GM12878 (cell line): ENCODE results near the gene SRXN1. TPM values are rescaled to one million over a fixed set of nuclear protein-coding genes. Genes with fewer than 3 reads are reported as not detected.

Experiments
- ATAC-seq: fragments of 200-7000 bp; cut with Tn5 transposase; 3 replicates; pipeline ENCODE4 v1.9.1; 2020; ENCODE audit warnings: mild to moderate bottlenecking, moderate library complexity
- BruUV-seq: library from RNA; stranded (reverse); fragments of 400-500 nt; replicated peaks from 2 replicates; lab custom pipeline; 2021; lab: Mats Ljungman, UMichigan
- CTCF ChIA-PET: fragments of 300-600 bp; sonication (Branson Sonifier 250); formaldehyde crosslinking; extraction: SDS; loops from one replicate; lab custom pipeline; 2021; ENCODE audit warnings: inconsistent platforms; lab: Yijun Ruan, JAX
- POLR2A ChIA-PET: fragments of 350-600 bp; formaldehyde crosslinking; extraction: SDS; loops from one replicate; lab custom pipeline; 2021; ENCODE audit warnings: inconsistent platforms; lab: Charles Lee
- RAD21 ChIA-PET: fragments of 300-600 bp; sonication (Branson Sonifier 250); formaldehyde crosslinking; loops from one replicate; lab custom pipeline; 2023; ENCODE audit warnings: antibody characterized with exemption; ENCODE audit not compliant: unreplicated experiment; lab: Charles Lee
- SMC1A ChIA-PET: fragments of 300-600 bp; sonication (Branson Sonifier 250); formaldehyde crosslinking; loops from one replicate; lab custom pipeline; 2023; ENCODE audit not compliant: unreplicated experiment, uncharacterized antibody; lab: Charles Lee
- DNase-seq: peaks from one replicate; pipeline ENCODE4 v3.0.0-alpha.2; 2011; ENCODE audit warnings: low read depth, low spot score
- FAIRE-seq: peaks from 3 replicates; lab custom pipeline; 2011; peaks lifted over from hg19 to GRCh38; lab: Jason Lieb, UNC
- H2AFZ ChIP-seq: 2 replicates; pipeline ENCODE4 v1.6.0; 2011; ENCODE audit warnings: low read depth, low read length, control low read depth; ENCODE audit not compliant: control insufficient read depth
- H3K27ac ChIP-seq: 2 replicates; pipeline ENCODE4 v1.5.1; 2011; ENCODE audit warnings: control low read depth; ENCODE audit not compliant: control insufficient read depth, insufficient read depth
- H3K27me3 ChIP-seq, 2 experiments: replicated peaks in 1 of 2; 2 replicates each; pipeline versions ENCODE4 v1.6.0 to v1.6.1; 2011; ENCODE audit warnings: low read length in 1 of 2; ENCODE audit not compliant: control insufficient read depth in 2 of 2, insufficient read depth in 2 of 2
- H3K36me3 ChIP-seq, 2 experiments: 2 replicates each; pipeline ENCODE4 v1.5.1; 2011; ENCODE audit warnings: low read length in 1 of 2; ENCODE audit not compliant: control insufficient read depth in 2 of 2, insufficient read depth in 2 of 2
- H3K4me1 ChIP-seq: 2 replicates; pipeline ENCODE4 v1.6.1; 2011; ENCODE audit warnings: mild to moderate bottlenecking, low read length, moderate library complexity, mixed read lengths; ENCODE audit not compliant: control insufficient read depth, insufficient read depth
- H3K4me2 ChIP-seq: 2 replicates; pipeline ENCODE4 v1.6.0; 2011; ENCODE audit warnings: control low read depth; ENCODE audit not compliant: control insufficient read depth, insufficient read depth
- H3K4me3 ChIP-seq: fragments of 200-600 bp; sonication (generic); 2 replicates; pipeline ENCODE4 v1.5.1; 2016
- H3K79me2 ChIP-seq: 2 replicates; pipeline ENCODE4 v1.6.0; 2011; ENCODE audit warnings: low read length; ENCODE audit not compliant: control insufficient read depth, insufficient read depth
- H3K9ac ChIP-seq: 2 replicates; pipeline ENCODE4 v1.8.0; 2011; ENCODE audit warnings: low read length, control low read depth, mixed read lengths; ENCODE audit not compliant: control insufficient read depth, insufficient read depth
- H3K9me3 ChIP-seq: replicated peaks from 3 replicates; pipeline ENCODE4 v1.5.1; 2011; ENCODE audit warnings: mild to moderate bottlenecking, low read length; ENCODE audit not compliant: control insufficient read depth, insufficient read depth
- H4K20me1 ChIP-seq: 2 replicates; pipeline ENCODE4 v1.6.0; 2011; ENCODE audit not compliant: control insufficient read depth, insufficient read depth
- EED ChIP-seq: sonication (generic); IDR thresholded peaks from 2 replicates; pipeline ENCODE4 v1.6.1; 2016; ENCODE audit warnings: antibody characterized with exemption, low read depth
- KDM1A ChIP-seq: fragments of 200-600 bp; sonication (generic); IDR thresholded peaks from 2 replicates; pipeline ENCODE4 v1.6.1; 2016; ENCODE audit warnings: borderline replicate concordance
- POLR2AphosphoS2 ChIP-seq: IDR thresholded peaks from 2 replicates; pipeline ENCODE4 v1.6.1; 2011; ENCODE audit warnings: low read depth, mild to moderate bottlenecking, low read length, improper control_type of control experiment, moderate library complexity
- SIN3A ChIP-seq: IDR thresholded peaks from 2 replicates; pipeline ENCODE4 v1.6.1; 2012; ENCODE audit warnings: low read depth, low read length, improper control_type of control experiment
- SP1 ChIP-seq: IDR thresholded peaks from one replicate; pipeline ENCODE4 v1.6.1; 2011; ENCODE audit warnings: low read depth, low read length
- SREBF2 ChIP-seq: IDR thresholded peaks from 2 replicates; pipeline ENCODE4 v1.6.1; 2012; ENCODE audit warnings: mild to moderate bottlenecking, low read length
- TBL1XR1 ChIP-seq: IDR thresholded peaks from 2 replicates; pipeline ENCODE4 v1.6.1; 2012; ENCODE audit warnings: low read depth, low read length, improper control_type of control experiment
- ZBED1 ChIP-seq: IDR thresholded peaks from 2 replicates; pipeline ENCODE4 v1.6.1; 2016; ENCODE audit warnings: borderline replicate concordance
- WGBS: methylation state at CpG from one replicate; pipeline ENCODE4 v1.1.6; 2016; ENCODE audit warnings: low lambda C conversion rate; ENCODE audit not compliant: insufficient replicate concordance, insufficient coverage; ENCODE audit errors: missing lambda C conversion rate; 5-methylcytosine and 5-hydroxymethylcytosine counted together
- in situ Hi-C: fragments of 300-500 bp; cut with MboI; formaldehyde crosslinking; loops from 9 replicates; pipeline ENCODE4 v1.14.3; 2018; ENCODE audit warnings: mixed read lengths
- intact Hi-C: fragments of 100-400 bp; cut with micrococcal nuclease; formaldehyde crosslinking; loops from one replicate; pipeline ENCODE4 v1.14.2; 2022; ENCODE audit not compliant: unreplicated experiment
- polyA plus RNA-seq, 11 experiments: library from polyadenylated mRNA; depleted of rRNA in 4 of 11; unstranded in 6 of 11; stranded (reverse) in 5 of 11; fragments of >200 nt; fragmentation: Nextera tagmentation in 4 of 11; fragmentation: Illumina TruSeq in 1 of 11; extraction: Ambion mirVana in 4 of 11; extraction: Trizol in 1 of 11; gene quantifications; 1 replicate in 1 of 11; 2 replicates in 10 of 11; pipeline versions ENCODE4 v1.2.1 to v1.2.3, GENCODE V29; 2011 to 2016; ENCODE audit warnings: inconsistent platforms in 2 of 11, missing spikeins in 2 of 11, low read depth in 1 of 11
- total RNA-seq, 4 experiments: library from RNA; depleted of rRNA in 3 of 4; stranded (reverse); fragments of >200 nt in 3 of 4; fragmentation: Illumina TruSeq in 1 of 4; extraction: Trizol in 1 of 4; gene quantifications; 2 replicates each; pipeline versions ENCODE4 v1.2.1 to v1.2.3, GENCODE V29; 2013 to 2021
- TF ChIP-seq, protein P1 (sequence below): fragments of 450-650 bp; IDR thresholded peaks from 2 replicates; pipeline ENCODE4 v1.6.1; 2017; ENCODE audit warnings: antibody characterized with exemption, mild to moderate bottlenecking, moderate library complexity
- TF ChIP-seq, protein P2 (sequence below): fragments of 450-650 bp; IDR thresholded peaks from 2 replicates; pipeline ENCODE4 v1.6.1; 2016; ENCODE audit warnings: mild to moderate bottlenecking
- TF ChIP-seq, protein P3 (sequence below): fragments of 450-650 bp; IDR thresholded peaks from 2 replicates; pipeline ENCODE4 v1.6.1; 2017; ENCODE audit warnings: mild to moderate bottlenecking, moderate library complexity
- TF ChIP-seq, protein P4 (sequence below): IDR thresholded peaks from 2 replicates; pipeline ENCODE4 v1.6.1; 2012; ENCODE audit warnings: low read depth, low read length, improper control_type of control experiment

SRXN1 gene
- total and polyA plus RNA-seq, 10 of the 15 experiments (the other 5 are each of a cell fraction or from before 2014, with no cell fraction given), result 4.1 to 20.5 (median 15.6) TPM

DNA sequence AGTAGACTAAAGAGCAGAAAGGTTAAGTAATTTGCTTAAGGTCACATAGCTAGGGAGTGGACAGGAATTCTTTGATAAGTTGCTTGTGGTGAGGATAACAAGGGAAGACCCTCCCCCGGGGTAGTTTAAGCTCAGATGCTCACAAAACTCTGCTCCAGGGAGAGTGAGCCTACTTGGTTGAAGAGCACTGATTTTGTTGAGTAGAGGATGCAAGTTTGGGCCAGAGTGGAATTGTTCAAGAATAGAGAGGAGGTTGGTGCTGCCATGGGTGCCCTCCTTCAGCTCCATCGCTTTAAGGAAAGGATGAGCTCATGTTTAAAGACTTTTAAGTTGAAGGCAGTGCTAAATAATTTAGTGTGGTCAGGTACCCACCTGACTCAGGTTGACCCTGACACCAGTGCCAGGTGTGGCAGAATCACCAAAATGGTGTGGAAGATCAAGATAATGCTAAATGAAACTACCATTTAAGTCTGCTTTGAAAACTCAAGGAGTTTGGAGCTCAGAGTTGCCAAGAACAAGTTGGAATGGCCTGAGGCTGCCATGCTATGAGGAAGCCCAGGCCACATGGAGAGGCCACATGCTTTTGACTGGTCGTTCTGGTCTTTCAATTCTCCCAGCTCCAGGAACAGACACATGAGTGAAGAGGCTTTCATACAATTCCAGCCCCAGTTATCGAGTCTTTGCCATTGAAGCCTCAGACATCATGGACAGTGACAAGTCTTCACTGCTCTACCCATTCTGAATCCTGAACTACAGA, 34.9 kb downstream of the SRXN1 start:
- ChIA-PET CTCF (interaction anchor here (1.2 to 3.2 kb wide), 3 partner anchors 10 to 56 kb away, joined by 3 to 12 read pairs (median 3); no protein-coding TSS in a partner anchor), RAD21 (interaction anchor here (1.2 kb wide), 1 partner anchor 9 kb away, joined by 3 read pairs; no protein-coding TSS in a partner anchor), POLR2A (no interaction called here), SMC1A (interaction anchor here (0.8 to 2.1 kb wide), 4 partner anchors 12 to 280 kb away, joined by 3 to 4 read pairs (median 4); no protein-coding TSS in a partner anchor)
- H3K9me3 ChIP-seq, result peaks cover 4% of the 10 kb centered on the region
- peaks cover 6% of the 10 kb centered on the region; the same call in 1 of the 2 replicates for H3K4me1 ChIP-seq
- H3K36me3 ChIP-seq, result no peaks in the 10 kb centered on the region
- 15% methylated on average over 4 of the region's 4 CpGs for WGBS
- no TSS peak for BruUV-seq
- H3K9ac ChIP-seq, result no peak overlapping the region
- no peaks in the 10 kb centered on the region for H4K20me1 ChIP-seq
- intact Hi-C loops (no loop called here), in situ Hi-C loops (no loop called here)
- no peak for ATAC-seq
- H3K4me2 ChIP-seq, result no peak overlapping the region
- peak; percentile 71 for FAIRE-seq
- no peak for DNase-seq
- H3K4me3 ChIP-seq, result no peak overlapping the region
- peaks cover 2 to 6% of the 10 kb centered on the region in 2 experiments; a peak in 2 of 4 replicates for H3K27me3 ChIP-seq
- H2AFZ ChIP-seq, result no peak overlapping the region
- H3K27ac ChIP-seq, result no peak overlapping the region
- H3K79me2 ChIP-seq, result no peaks in the 10 kb centered on the region
- TF ChIP-seq, protein P1, sequence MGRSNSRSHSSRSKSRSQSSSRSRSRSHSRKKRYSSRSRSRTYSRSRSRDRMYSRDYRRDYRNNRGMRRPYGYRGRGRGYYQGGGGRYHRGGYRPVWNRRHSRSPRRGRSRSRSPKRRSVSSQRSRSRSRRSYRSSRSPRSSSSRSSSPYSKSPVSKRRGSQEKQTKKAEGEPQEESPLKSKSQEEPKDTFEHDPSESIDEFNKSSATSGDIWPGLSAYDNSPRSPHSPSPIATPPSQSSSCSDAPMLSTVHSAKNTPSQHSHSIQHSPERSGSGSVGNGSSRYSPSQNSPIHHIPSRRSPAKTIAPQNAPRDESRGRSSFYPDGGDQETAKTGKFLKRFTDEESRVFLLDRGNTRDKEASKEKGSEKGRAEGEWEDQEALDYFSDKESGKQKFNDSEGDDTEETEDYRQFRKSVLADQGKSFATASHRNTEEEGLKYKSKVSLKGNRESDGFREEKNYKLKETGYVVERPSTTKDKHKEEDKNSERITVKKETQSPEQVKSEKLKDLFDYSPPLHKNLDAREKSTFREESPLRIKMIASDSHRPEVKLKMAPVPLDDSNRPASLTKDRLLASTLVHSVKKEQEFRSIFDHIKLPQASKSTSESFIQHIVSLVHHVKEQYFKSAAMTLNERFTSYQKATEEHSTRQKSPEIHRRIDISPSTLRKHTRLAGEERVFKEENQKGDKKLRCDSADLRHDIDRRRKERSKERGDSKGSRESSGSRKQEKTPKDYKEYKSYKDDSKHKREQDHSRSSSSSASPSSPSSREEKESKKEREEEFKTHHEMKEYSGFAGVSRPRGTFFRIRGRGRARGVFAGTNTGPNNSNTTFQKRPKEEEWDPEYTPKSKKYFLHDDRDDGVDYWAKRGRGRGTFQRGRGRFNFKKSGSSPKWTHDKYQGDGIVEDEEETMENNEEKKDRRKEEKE, result no peak
- TF ChIP-seq POLR2AphosphoS2, result no peak
- TF ChIP-seq, protein P2, sequence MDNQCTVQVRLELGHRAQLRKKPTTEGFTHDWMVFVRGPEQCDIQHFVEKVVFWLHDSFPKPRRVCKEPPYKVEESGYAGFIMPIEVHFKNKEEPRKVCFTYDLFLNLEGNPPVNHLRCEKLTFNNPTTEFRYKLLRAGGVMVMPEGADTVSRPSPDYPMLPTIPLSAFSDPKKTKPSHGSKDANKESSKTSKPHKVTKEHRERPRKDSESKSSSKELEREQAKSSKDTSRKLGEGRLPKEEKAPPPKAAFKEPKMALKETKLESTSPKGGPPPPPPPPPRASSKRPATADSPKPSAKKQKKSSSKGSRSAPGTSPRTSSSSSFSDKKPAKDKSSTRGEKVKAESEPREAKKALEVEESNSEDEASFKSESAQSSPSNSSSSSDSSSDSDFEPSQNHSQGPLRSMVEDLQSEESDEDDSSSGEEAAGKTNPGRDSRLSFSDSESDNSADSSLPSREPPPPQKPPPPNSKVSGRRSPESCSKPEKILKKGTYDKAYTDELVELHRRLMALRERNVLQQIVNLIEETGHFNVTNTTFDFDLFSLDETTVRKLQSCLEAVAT, result no peak
- TF ChIP-seq, protein P3, sequence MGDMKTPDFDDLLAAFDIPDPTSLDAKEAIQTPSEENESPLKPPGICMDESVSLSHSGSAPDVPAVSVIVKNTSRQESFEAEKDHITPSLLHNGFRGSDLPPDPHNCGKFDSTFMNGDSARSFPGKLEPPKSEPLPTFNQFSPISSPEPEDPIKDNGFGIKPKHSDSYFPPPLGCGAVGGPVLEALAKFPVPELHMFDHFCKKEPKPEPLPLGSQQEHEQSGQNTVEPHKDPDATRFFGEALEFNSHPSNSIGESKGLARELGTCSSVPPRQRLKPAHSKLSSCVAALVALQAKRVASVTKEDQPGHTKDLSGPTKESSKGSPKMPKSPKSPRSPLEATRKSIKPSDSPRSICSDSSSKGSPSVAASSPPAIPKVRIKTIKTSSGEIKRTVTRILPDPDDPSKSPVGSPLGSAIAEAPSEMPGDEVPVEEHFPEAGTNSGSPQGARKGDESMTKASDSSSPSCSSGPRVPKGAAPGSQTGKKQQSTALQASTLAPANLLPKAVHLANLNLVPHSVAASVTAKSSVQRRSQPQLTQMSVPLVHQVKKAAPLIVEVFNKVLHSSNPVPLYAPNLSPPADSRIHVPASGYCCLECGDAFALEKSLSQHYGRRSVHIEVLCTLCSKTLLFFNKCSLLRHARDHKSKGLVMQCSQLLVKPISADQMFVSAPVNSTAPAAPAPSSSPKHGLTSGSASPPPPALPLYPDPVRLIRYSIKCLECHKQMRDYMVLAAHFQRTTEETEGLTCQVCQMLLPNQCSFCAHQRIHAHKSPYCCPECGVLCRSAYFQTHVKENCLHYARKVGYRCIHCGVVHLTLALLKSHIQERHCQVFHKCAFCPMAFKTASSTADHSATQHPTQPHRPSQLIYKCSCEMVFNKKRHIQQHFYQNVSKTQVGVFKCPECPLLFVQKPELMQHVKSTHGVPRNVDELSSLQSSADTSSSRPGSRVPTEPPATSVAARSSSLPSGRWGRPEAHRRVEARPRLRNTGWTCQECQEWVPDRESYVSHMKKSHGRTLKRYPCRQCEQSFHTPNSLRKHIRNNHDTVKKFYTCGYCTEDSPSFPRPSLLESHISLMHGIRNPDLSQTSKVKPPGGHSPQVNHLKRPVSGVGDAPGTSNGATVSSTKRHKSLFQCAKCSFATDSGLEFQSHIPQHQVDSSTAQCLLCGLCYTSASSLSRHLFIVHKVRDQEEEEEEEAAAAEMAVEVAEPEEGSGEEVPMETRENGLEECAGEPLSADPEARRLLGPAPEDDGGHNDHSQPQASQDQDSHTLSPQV, result no peak
- TF ChIP-seq, protein P4, sequence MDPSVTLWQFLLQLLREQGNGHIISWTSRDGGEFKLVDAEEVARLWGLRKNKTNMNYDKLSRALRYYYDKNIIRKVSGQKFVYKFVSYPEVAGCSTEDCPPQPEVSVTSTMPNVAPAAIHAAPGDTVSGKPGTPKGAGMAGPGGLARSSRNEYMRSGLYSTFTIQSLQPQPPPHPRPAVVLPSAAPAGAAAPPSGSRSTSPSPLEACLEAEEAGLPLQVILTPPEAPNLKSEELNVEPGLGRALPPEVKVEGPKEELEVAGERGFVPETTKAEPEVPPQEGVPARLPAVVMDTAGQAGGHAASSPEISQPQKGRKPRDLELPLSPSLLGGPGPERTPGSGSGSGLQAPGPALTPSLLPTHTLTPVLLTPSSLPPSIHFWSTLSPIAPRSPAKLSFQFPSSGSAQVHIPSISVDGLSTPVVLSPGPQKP, result no peak
- no peak for TF ChIP-seq SP1
- no peak for TF ChIP-seq TBL1XR1
- TF ChIP-seq EED, result no peak
- TF ChIP-seq SIN3A, result no peak
- TF ChIP-seq KDM1A, result no peak
- TF ChIP-seq SREBF2, result no peak
- no peak for TF ChIP-seq ZBED1
